HL-60 (cell line): ENCODE data around the gene DRC7.

Experiments
- DNase-seq, 2 experiments: peaks; one replicate each; pipeline ENCODE4 v3.0.0-alpha.2; 2010 to 2020; ENCODE audit warnings: low read depth in 1 of 2, low spot score in 1 of 2
- H3K27ac ChIP-seq: fragments of 250-450 bp; sonication (Bioruptor Pico); replicated peaks from 2 replicates; pipeline ENCODE4 v1.5.1; 2020; ENCODE audit warnings: mild to moderate bottlenecking, moderate library complexity
- H3K27me3 ChIP-seq: fragments of 250-450 bp; sonication (Bioruptor Pico); 2 replicates; pipeline ENCODE4 v1.5.1; 2021; ENCODE audit warnings: mild to moderate bottlenecking, moderate library complexity; ENCODE audit not compliant: insufficient read depth, poor library complexity, severe bottlenecking
- H3K4me3 ChIP-seq: replicated peaks from 2 replicates; pipeline ENCODE4 v1.5.1; 2011; ENCODE audit warnings: mild to moderate bottlenecking, control low read depth, low read length; ENCODE audit not compliant: insufficient read depth
- GABPA ChIP-seq: IDR thresholded peaks from 2 replicates; pipeline ENCODE4 v1.6.1; 2012; ENCODE audit warnings: low read depth
- POLR2AphosphoS5 ChIP-seq: IDR thresholded peaks from 2 replicates; pipeline ENCODE4 v1.6.1; 2012; ENCODE audit warnings: low read depth
- SPI1 ChIP-seq: IDR thresholded peaks from 2 replicates; pipeline ENCODE4 v1.6.1; 2012; ENCODE audit warnings: low read depth, mild to moderate bottlenecking, borderline replicate concordance
- TF ChIP-seq, protein P1 (sequence below): IDR thresholded peaks from one replicate; pipeline ENCODE4 v1.5.1; 2011; ENCODE audit warnings: low read length, control low read depth, inconsistent platforms; ENCODE audit not compliant: insufficient read depth
- TF ChIP-seq, protein P2 (sequence below): IDR thresholded peaks from 2 replicates; pipeline ENCODE4 v1.6.1; 2012; ENCODE audit warnings: low read depth; ENCODE audit not compliant: insufficient replicate concordance

The DRC7 gene

DNA sequence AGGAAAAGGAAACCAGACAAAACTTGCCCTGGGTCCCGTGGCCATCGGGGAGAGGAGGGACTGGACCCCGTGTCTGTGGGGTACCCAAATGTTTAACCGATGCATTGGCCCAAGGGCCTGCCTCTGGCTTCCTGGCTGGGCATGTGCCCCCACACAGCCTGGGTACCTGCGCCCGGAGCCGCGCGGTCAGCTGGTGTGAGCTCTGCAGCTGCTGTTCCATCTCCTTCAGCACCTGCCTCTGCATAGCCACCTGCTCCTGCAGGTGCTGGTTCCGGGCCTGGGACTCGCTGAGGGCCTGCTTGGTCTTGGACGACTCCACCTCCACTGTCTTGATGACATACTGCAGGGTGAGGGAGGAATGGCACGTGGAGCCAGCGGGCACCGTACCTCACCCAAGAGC lies 75.8 kb downstream of the DRC7 start:
- Histone ChIP-seq H3K4me3 (no peak overlapping the region), H3K27ac (no peak overlapping the region), H3K27me3 (no peaks in the 10 kb centered on the region)
- TF ChIP-seq, protein P1, sequence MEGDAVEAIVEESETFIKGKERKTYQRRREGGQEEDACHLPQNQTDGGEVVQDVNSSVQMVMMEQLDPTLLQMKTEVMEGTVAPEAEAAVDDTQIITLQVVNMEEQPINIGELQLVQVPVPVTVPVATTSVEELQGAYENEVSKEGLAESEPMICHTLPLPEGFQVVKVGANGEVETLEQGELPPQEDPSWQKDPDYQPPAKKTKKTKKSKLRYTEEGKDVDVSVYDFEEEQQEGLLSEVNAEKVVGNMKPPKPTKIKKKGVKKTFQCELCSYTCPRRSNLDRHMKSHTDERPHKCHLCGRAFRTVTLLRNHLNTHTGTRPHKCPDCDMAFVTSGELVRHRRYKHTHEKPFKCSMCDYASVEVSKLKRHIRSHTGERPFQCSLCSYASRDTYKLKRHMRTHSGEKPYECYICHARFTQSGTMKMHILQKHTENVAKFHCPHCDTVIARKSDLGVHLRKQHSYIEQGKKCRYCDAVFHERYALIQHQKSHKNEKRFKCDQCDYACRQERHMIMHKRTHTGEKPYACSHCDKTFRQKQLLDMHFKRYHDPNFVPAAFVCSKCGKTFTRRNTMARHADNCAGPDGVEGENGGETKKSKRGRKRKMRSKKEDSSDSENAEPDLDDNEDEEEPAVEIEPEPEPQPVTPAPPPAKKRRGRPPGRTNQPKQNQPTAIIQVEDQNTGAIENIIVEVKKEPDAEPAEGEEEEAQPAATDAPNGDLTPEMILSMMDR = no peak
- TF ChIP-seq, protein P2, sequence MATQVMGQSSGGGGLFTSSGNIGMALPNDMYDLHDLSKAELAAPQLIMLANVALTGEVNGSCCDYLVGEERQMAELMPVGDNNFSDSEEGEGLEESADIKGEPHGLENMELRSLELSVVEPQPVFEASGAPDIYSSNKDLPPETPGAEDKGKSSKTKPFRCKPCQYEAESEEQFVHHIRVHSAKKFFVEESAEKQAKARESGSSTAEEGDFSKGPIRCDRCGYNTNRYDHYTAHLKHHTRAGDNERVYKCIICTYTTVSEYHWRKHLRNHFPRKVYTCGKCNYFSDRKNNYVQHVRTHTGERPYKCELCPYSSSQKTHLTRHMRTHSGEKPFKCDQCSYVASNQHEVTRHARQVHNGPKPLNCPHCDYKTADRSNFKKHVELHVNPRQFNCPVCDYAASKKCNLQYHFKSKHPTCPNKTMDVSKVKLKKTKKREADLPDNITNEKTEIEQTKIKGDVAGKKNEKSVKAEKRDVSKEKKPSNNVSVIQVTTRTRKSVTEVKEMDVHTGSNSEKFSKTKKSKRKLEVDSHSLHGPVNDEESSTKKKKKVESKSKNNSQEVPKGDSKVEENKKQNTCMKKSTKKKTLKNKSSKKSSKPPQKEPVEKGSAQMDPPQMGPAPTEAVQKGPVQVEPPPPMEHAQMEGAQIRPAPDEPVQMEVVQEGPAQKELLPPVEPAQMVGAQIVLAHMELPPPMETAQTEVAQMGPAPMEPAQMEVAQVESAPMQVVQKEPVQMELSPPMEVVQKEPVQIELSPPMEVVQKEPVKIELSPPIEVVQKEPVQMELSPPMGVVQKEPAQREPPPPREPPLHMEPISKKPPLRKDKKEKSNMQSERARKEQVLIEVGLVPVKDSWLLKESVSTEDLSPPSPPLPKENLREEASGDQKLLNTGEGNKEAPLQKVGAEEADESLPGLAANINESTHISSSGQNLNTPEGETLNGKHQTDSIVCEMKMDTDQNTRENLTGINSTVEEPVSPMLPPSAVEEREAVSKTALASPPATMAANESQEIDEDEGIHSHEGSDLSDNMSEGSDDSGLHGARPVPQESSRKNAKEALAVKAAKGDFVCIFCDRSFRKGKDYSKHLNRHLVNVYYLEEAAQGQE = no peak
- no peak for TF ChIP-seq GABPA
- no peak for TF ChIP-seq SPI1
- TF ChIP-seq POLR2AphosphoS5 = no peak
- DNase-seq = no peak

DNA sequence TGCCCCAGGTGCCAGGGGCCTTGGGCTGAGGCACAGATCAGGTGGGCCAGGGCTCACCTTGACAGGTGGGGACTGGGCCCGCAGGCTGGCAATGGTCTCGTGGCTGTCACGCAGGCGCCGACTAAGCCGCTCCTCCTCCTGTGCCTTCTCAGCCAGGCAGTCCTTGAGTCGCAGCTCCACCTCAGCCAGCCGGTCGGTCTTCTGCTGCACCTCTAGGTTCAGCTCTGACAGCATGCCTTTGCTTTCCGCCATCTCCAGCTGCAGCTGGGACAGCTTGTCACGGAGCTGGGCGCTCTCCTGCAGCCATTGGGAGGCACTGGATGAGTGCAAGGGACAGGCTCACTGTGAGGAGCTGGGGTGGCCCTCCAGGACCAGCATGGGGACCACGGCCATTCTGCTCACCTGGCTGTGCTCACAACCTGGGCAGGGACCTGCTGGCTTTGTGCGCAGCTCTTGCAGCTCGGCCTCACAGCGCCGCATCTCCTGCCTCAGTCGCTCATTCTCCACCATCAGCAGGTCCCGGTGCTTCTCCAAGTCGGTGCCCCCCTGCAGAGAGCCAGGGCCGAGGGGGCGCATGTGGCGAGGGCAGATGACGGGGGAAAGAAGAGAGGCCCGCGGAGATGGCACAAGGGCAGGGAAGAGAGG lies 76.7 kb downstream of the DRC7 start:
- Histone ChIP-seq H3K27ac (no peak overlapping the region), H3K4me3 (no peak overlapping the region), H3K27me3 (no peaks in the 10 kb centered on the region)
- no peak for DNase-seq
- TF ChIP-seq GABPA (no peak), POLR2AphosphoS5 (no peak), SPI1 (no peak)
- TF ChIP-seq, protein P1 = no peak
- TF ChIP-seq, protein P2 = no peak

DNA sequence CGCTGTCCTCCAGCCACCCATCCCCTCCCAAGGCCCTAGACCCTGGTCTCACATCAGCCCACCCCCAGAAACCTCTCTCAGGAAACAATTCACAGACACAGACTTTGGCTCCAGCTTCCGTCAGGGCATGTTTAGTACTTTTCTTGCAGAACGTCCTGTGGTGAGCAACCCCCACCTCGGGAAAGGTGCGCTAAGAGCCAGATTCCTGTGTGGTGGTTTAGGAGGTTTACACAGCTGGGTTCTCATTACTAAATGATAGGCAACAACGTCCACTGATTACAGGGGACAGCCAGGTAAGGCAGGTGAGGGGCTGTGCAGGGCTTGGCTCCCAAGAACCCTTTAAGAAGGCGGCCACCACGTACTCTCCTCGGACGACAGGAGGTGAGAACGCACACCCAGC lies 78.4 kb downstream of the DRC7 start:
- DNase-seq = no peak
- TF ChIP-seq GABPA (no peak), POLR2AphosphoS5 (no peak), SPI1 (no peak)
- TF ChIP-seq, protein P1 = no peak
- TF ChIP-seq, protein P2 = no peak
- no peak overlapping the region for H3K27ac ChIP-seq

More for the DNA sequence above, 78.4 kb downstream of the DRC7 start:
- Histone ChIP-seq H3K4me3 (no peak overlapping the region), H3K27me3 (no peaks in the 10 kb centered on the region)
